HepG2 (cell line): ENCODE results near the gene LHX3. TPM values are rescaled to one million over a fixed set of nuclear protein-coding genes. Genes with fewer than 3 reads are reported as not detected.

Experiments used
- ARID4A ChIP-seq: sonication (generic); formaldehyde crosslinking; IDR thresholded peaks from 2 replicates; pipeline ENCODE4 v1.5.0; 2020; ENCODE audit warnings: mild to moderate bottlenecking, missing genetic modification reagents, borderline replicate concordance
- ATF6 ChIP-seq: sonication (generic); formaldehyde crosslinking; conservative IDR thresholded peaks from 2 replicates; pipeline ENCODE4 v1.4.0; 2020; ENCODE audit warnings: missing genetic modification reagents
- CBFB ChIP-seq: sonication (generic); formaldehyde crosslinking; IDR thresholded peaks from 2 replicates; pipeline ENCODE4 v1.4.0; 2020; ENCODE audit warnings: missing genetic modification reagents
- GABPB1 ChIP-seq: IDR thresholded peaks from 2 replicates; pipeline ENCODE4 v1.6.1; 2016; ENCODE audit warnings: mild to moderate bottlenecking, missing genetic modification reagents, moderate library complexity, missing compliant biosample characterization
- GATAD1 ChIP-seq: IDR thresholded peaks from 2 replicates; pipeline ENCODE4 v1.6.1; 2016; ENCODE audit warnings: missing genetic modification reagents, missing compliant biosample characterization
- GMEB1 ChIP-seq: sonication (generic); formaldehyde crosslinking; IDR thresholded peaks from 2 replicates; pipeline ENCODE4 v1.5.1; 2020; ENCODE audit warnings: missing genetic modification reagents, mild to moderate bottlenecking, borderline replicate concordance
- HMGXB4 ChIP-seq, 2 experiments: sonication (generic) in 1 of 2; formaldehyde crosslinking in 1 of 2; IDR thresholded peaks; 2 replicates each; pipeline versions ENCODE4 v1.4.0 to v1.6.1; 2018 to 2020; ENCODE audit warnings: missing genetic modification reagents in 2 of 2, borderline replicate concordance in 1 of 2, low read depth in 1 of 2, mild to moderate bottlenecking in 1 of 2, missing biosample characterization in 1 of 2
- KDM5B ChIP-seq: sonication (generic); formaldehyde crosslinking; IDR thresholded peaks from 2 replicates; pipeline ENCODE4 v1.4.0; 2020; ENCODE audit warnings: missing genetic modification reagents, mild to moderate bottlenecking, borderline replicate concordance
- MXD4 ChIP-seq: IDR thresholded peaks from 2 replicates; pipeline ENCODE4 v1.6.1; 2016; ENCODE audit warnings: mild to moderate bottlenecking, missing biosample characterization, missing genetic modification reagents
- MXI1 ChIP-seq: IDR thresholded peaks from 3 replicates; pipeline ENCODE4 v1.6.1; 2012; ENCODE audit warnings: low read depth, low read length, inconsistent platforms, borderline replicate concordance
- POLR2A ChIP-seq, 2 experiments: IDR thresholded peaks; 2 replicates each; pipeline ENCODE4 v1.6.1; 2011; ENCODE audit warnings: low read depth in 2 of 2, low read length in 2 of 2, mild to moderate bottlenecking in 1 of 2, moderate library complexity in 1 of 2; ENCODE audit not compliant: insufficient read depth in 1 of 2
- POLR2G ChIP-seq: fragments of 200-400 bp; formaldehyde crosslinking; IDR thresholded peaks from 2 replicates; pipeline ENCODE4 v1.6.1; 2018; ENCODE audit warnings: mild to moderate bottlenecking, low read depth, low read length, moderate library complexity
- TARDBP ChIP-seq: sonication (generic); formaldehyde crosslinking; IDR thresholded peaks from 2 replicates; pipeline ENCODE4 v1.8.0; 2022; ENCODE audit warnings: mild to moderate bottlenecking, missing genetic modification reagents
- ZIK1 ChIP-seq: sonication (generic); formaldehyde crosslinking; IDR thresholded peaks from 2 replicates; pipeline ENCODE4 v1.5.0; 2020; ENCODE audit warnings: mild to moderate bottlenecking, low read depth, missing genetic modification reagents, borderline replicate concordance
- ZMYM3 ChIP-seq: sonication (generic); formaldehyde crosslinking; IDR thresholded peaks from 2 replicates; pipeline ENCODE4 v1.5.1; 2020; ENCODE audit warnings: mild to moderate bottlenecking, missing genetic modification reagents
- ZNF329 ChIP-seq: sonication (generic); formaldehyde crosslinking; IDR thresholded peaks from 2 replicates; pipeline ENCODE4 v1.9.0; 2021; ENCODE audit warnings: low read depth, mild to moderate bottlenecking, missing genetic modification reagents
- ZNF543 ChIP-seq: sonication (generic); formaldehyde crosslinking; IDR thresholded peaks from 2 replicates; pipeline ENCODE4 v1.4.0; 2020; ENCODE audit warnings: mild to moderate bottlenecking, missing genetic modification reagents
- ZNF850 ChIP-seq: sonication (generic); formaldehyde crosslinking; conservative IDR thresholded peaks from 2 replicates; pipeline ENCODE4 v1.9.0; 2021; ENCODE audit warnings: mild to moderate bottlenecking, missing genetic modification reagents
- polyA plus RNA-seq, 8 experiments: library from polyadenylated mRNA; depleted of rRNA in 3 of 8; stranded (reverse) in 7 of 8; unstranded in 1 of 8; fragments of >200 nt; fragmentation: Illumina TruSeq in 4 of 8; extraction: Trizol in 4 of 8; gene quantifications; 2 replicates each; pipeline versions ENCODE4 v1.2.1 to v1.2.3, GENCODE V29; 2011 to 2016; ENCODE audit warnings: low read depth in 4 of 8, missing spikeins in 1 of 8, mixed read lengths in 1 of 8; ENCODE audit not compliant: insufficient read depth in 1 of 8
- total RNA-seq, 5 experiments: library from RNA; depleted of rRNA; stranded (reverse); fragments of >200 nt; fragmentation: Illumina TruSeq; extraction: Trizol; gene quantifications; 2 replicates each; pipeline ENCODE4 v1.2.3, GENCODE V29; 2016; ENCODE audit warnings: low read depth in 1 of 5

LHX3 gene
- total and polyA plus RNA-seq, 2 of the 13 experiments (the other 11 are each of a cell fraction or from before 2014, with no cell fraction given), result not detected

DNA sequence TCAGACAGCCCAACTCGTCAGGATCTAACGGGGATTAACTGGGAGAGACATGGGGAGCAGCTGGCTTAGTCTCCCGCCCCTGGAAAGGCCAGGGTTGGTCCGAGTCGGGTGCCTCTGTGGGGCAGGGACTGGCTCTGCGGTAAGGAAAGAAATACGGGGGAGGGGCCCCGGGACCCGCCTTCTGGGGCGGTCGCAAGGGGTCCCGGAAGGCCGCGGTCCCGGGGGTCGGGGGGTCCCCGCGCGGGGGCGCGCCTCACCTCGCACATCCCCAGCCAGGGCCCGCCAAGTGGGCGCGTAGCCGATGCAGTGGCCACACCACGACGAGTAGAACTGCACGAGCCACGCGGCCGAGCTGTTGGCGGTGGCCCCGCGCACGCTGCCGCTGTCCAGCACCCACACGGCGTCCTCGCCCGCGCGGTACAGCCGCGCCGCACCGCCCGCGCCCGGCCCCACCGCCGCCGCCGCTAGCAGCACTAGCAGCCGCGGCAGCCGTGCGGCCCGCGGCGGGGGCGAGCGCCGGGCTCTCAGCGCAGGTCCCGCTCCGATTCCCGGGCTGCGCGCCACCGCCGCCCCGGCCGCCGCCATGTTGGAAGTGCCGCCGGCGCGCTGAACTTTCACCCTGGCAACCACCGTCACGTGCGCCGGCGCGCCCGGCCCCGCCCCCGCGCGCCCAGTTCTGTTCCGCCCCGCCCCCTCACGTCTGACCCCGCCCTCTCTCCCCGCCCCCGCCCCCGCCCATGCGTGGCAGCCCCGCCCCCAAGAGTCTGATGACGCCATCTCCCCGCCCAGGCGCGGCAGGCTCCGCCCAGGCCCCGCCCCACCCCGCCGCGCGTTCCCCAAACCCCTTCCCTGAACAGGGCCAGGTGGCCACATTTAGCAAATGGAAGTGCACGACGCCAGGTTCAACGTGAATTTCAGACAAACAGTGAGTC, 40.6 kb upstream of the LHX3 start, which contains the start of gene QSOX2 (continued):
- TF ChIP-seq GMEB1 (CRISPR knock-in tag), result 0 out of 2 replicates have a peak, but pooled peaks have one; percentile 15
- 0 out of 2 replicates have a peak, but pooled peaks have one; percentile 19 for TF ChIP-seq TARDBP (CRISPR knock-in tag)
- peak; percentile 65 for TF ChIP-seq GATAD1
- TF ChIP-seq POLR2G, result peak; percentile 58
- TF ChIP-seq ZNF543 (CRISPR knock-in tag), result no peak
- TF ChIP-seq ARID4A (CRISPR knock-in tag), result peak; percentile 72
- TF ChIP-seq CBFB (CRISPR knock-in tag), result no peak
- peak; percentile 49; the same call in 1 of the 2 replicates for TF ChIP-seq MXD4
- TF ChIP-seq ZNF329, result no peak
- TF ChIP-seq ATF6 (CRISPR knock-in tag), result no peak
- TF ChIP-seq KDM5B (CRISPR knock-in tag), result peak; percentile 37; the same call in 1 of the 2 replicates
- TF ChIP-seq GABPB1 (CRISPR knock-in tag), result peak; percentile 67
- TF ChIP-seq ZMYM3 (CRISPR knock-in tag), result no peak
- peak; percentile 92 for TF ChIP-seq MXI1
- peak in 1 of 2 experiments; percentile 71; a peak in 2 of 4 replicates for TF ChIP-seq POLR2A (IDR thresholded peaks at IDR 0.05; ENCODE audit: insufficient read depth in 1 of 2, low read depth in 2 of 2, low read length in 2 of 2)
- TF ChIP-seq ZIK1 (CRISPR knock-in tag), result no peak
- TF ChIP-seq ZNF850 (CRISPR knock-in tag), result no peak
- no peak for TF ChIP-seq HMGXB4 (CRISPR knock-in tag; IDR thresholded peaks at IDR 0.05; ENCODE audit: borderline replicate concordance in 1 of 2, low read depth in 1 of 2)
